HG02852 (cell line): ENCODE data around the gene ALS2.
"Not testable (repeated sequence)": the region's sequence is repeated elsewhere in the genome, so short reads cannot be mapped to it uniquely, and the experiment has no call there.

ENCODE experiments used
- ATAC-seq: cut with Tn5 transposase; IDR thresholded peaks from one replicate; pipeline ENCODE4 v1.9.1; 2021; ENCODE audit warnings: mild to moderate bottlenecking, moderate library complexity; ENCODE audit not compliant: unreplicated experiment

Gene ALS2

DNA sequence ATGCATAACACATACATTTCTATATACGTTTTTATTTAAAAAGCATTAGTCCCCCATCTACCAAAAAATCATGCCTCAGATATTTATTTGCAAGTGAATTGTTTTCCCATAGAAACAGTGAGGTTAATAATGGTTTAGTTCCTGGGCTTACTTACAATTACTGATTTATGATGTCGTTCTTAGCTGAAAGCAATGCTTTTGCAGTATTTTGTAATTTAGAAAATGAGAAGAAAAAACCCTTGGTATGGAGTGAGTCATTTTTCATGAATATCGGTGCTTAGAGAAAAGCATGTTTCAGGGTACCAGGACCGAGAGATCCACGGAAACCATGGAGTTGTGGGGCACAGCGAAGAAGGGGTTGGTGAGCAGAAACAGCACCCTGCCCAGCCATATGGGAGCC is 13.6 kb upstream of the ALS2 start:
- ATAC-seq, result no peak

DNA sequence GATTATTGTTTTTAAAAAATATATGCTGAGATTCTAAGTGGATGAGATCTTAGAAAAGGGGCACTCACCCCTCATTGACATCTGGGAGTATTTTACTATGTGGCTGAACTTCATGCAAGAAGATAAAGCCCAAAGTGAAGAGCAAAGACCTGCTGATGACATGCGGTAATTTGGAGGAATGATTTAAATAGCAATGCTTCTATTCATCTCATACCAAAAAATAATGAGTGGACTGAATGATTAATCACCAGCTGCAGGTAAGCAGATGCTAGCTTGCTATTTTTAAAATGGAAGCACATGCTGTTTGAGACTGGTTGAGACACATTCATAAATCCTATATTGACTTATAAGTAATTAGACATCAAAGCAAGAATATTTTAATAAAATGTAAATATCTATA is 12.9 kb upstream of the ALS2 start:
- no peak for ATAC-seq

DNA sequence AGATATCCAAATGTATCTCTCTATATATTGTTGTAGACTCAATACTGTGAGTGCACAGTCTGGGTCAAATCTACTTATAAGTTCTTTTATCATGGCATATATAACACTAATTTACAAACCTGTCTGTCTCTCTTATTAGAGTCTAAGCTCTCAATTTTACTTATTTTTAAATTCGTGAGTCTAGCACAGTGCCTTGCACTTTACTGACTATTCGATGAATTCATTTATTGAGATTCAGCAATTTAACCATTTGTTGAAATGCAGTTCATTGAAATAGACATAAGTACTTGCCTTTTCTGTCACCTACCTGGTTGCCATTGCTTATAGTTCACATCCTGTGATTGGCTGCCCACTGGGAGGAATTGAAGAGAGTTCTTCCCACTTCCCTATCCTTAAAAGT is 10.3 kb upstream of the ALS2 start:
- ATAC-seq, result no peak

DNA sequence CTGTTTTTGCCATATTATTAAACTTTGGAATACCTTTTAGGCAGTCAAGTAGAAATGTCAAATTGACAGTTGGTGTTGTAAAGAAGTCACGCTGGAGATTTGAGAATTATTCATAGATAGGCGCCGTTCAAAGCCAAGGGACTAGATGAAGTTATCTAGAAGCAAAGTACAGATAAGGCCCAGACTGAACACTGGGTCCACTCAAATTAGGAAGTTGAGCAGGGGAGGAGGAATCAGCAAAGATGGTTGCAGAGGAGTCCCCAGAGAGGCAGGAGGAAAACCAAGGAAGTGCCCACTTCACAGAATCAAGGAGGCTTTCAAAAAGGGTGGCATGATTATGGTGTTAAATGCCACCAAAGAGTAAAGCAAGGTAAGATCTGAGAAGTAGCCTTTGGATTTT is 9.6 kb upstream of the ALS2 start:
- no peak for ATAC-seq

DNA sequence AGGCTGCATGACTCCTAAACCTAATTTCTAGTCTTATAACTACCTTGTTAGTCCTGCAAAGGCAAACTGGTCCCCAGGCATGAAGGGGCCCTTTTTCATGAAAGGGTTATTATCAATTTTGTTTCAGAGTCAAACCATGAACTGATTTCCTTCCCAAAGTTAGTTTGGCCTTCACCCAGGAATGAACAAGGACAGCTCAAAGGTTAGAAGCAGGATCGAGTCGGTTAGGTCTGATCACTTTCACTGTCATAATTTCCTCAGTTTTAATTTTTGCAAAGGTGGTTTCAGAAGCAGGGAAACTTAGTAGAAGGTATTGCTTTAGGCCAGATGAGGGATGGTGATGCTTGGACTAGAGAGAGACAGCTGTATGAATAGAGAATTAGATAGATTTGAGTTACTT is 8.7 kb upstream of the ALS2 start:
- no peak for ATAC-seq

DNA sequence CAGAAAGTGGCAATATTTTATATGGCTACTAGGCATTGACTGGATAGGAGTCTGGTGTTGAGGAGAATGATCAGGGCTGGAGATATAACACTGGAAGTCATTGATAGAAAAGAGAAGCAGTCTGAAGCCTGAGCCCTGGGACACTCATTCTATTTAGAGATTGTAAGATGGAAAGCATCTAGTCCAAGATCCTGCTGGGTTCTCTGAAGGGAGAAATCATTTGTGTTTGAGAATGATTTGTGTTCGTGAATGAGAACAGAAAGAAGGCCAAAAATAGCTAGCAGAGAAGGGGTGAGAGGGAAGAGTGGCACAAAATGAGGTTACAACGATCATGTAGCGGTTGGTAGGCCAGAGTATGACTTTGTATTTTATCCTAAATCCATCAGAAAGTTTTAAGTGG is 7.6 kb upstream of the ALS2 start:
- no peak for ATAC-seq

DNA sequence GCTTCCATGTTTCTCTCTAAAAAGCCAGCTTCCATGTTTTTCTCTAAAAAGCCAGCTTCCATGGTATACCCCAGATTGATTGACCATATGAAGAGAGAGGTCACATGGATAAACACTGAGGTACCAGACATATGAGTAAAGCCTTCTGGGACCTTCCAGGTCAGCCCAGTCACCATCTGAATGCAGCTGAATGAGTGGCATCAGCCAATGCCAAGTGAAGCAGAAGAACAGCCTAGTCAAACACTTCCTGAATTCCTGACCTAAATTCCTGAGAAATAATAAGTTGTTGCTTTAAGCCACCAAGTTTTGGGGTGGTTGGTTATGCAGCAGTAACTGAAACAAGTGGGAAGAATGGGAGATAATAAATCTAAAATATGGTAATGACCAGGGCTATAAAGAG is 5.7 kb upstream of the ALS2 start:
- ATAC-seq, result no peak

DNA sequence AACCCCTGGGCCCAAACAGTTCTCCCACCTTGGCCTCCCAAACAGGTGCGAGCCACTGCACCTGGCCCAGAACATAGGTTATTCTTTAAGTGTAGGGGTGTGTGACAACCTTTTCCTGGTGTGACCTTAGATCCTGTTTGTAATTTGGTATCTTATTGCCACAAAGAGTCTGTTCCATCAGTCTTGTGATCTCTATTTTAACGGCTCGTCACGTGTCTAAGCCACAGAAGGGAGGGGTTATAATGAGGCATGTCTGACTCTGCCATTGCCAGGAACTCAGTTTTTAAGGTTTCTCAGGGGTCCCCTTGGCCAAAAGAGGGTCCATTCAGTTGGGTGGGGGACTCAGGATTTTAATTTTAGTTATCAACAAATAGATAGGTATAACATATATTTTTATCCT is 4.4 kb upstream of the ALS2 start:
- ATAC-seq, result no peak

DNA sequence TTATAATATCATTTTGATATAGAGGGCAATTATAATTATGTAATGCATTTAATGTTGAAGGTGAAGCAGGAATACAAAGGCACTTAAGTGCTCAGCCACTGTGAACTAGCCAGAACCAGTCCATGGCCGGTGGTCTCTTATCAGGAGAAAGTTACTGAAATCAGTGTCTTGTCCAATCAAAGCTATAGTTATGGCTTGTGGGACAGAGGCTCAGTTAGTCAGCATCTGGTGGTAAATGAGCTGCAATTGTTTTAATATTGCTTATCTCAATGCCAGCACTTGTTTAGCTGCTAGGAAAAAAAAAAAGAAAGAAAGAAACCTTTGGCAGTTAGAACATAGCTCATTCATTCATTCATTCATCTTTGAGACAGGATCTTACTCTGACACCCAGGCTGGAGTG is 3.8 kb upstream of the ALS2 start:
- no peak for ATAC-seq

DNA sequence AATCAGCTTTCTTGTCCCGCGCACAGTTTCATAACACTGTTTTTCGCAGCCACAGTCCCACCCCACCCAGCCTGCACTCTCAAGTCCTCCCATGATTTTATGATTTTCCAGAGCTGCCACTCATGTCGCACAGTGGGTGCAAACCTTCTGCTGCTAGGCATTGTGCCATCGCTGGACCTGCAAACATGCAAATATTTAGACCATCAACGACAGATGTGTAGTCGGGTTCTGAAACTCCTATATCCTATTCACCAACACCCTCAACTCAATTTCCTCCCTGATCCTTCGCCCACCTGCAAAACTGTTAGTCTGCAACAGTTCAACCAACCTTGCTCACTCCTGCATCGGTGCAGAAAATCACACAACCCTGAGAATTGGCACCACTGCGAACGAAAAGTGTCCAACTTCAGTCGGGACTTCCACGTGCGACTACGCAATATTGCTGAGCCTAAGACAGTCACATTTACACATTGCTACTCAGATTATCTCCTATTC is 871 bp upstream of the ALS2 start:
- no peak for ATAC-seq

DNA sequence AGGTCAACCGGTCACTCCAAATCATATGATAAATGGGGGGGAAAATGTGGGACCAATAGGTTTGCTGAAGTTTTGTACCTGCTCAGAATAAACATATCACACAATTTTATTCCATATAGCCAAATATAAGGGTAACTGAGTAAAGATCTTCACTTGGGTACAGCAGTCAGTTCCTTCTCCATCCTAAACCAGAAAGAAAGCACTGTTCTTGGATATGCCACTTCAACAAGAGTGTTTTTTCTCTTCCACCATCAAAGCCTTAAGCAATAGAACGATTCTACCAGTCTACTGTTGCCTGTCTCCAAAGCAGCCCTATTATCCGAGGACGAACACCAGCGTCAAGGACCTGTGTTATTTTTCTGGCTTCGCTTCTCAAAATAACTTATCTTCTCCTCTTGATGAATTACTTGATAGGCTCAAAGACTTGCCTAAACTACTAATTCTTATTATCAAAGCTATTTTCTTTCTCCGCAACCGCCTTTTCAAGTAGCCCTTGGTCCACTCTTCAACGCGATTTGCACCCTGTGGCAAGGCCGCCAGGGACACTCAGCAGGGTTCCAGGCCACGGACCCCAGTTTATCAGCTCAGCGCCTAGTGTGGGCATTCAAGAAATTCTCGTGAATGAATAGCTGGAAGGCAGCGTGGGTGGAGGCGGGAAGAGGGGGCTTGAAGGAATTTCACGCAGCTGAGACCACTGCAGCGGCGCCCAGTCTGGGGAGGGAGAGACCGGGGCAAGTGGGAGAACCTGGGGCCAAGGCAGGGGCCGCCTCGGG is 646 bp downstream of the ALS2 start:
- peak; percentile 13 for ATAC-seq

DNA sequence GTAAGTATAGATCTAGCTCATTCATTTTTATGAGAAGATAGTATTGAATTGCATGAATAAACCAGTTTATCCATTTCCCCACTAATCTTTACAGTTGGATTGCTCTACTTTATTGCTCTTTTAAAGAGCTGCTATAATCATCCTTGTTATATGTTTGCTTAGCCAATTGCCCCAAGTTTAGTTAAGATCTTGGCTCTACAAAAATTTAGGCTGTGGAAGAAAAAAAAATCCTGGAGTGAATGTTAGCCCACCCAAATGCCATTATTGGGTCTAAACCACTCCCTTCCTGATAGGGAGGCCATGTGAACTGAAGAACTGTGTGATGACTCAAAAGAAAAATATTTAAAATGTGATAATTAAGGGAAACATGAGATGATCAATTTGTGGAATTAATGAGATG is 2.9 kb downstream of the ALS2 start:
- no peak for ATAC-seq

DNA sequence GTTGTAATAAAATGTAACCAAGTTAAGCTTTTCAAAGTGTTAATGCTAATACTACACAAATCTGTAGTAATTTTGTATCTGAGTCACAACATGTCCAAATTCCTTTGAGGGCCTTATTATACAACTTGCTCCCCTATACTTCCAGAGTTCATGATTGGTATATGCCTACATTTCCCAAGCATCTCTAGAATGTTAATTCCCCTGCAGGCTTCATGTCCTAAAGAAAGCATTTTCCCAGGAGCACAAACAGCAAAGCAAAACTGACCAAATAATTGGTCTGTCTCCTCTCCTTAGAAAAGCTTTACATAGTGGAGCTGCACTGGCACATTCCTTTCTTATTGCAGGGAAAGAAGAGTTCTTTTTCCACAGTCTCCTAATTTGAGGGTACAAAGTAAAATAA is 3.7 kb downstream of the ALS2 start:
- no peak for ATAC-seq

DNA sequence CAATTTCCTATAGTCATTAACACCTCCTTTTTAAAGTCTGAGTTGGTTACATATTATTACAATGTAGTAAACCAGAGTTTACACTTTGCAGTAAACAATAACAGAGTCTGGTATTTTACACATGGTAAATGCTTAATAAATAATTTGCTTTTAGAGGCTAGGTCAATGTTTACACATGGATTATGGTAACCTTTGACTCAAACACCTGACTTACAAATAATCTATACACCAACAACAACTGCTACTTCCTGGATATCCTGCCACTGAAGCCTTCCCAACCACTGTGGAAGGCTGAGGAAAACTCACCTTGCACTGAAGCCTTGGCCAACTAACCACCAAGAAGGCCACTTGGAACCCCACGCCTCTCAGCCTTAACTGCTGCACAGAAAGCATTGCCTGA is 5.4 kb downstream of the ALS2 start:
- no peak for ATAC-seq

DNA sequence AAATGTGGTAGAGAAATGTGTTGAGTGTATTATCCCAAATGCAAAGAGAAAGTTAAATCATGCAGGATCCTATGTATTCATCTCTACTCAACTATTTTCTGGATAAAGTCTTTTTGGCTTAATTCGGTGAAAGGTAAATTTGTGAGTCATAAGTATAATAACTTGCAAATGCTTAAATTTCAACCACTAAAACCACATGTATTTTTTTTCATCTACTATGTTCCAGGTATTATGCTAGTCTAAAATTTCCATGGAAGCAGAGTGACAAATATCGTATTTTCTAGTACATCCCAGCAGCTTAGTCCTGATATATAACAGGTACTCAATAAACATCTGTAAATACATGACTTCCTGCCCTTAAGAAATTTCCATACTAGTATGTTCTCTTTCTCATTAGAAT is 6.2 kb downstream of the ALS2 start:
- no peak for ATAC-seq

DNA sequence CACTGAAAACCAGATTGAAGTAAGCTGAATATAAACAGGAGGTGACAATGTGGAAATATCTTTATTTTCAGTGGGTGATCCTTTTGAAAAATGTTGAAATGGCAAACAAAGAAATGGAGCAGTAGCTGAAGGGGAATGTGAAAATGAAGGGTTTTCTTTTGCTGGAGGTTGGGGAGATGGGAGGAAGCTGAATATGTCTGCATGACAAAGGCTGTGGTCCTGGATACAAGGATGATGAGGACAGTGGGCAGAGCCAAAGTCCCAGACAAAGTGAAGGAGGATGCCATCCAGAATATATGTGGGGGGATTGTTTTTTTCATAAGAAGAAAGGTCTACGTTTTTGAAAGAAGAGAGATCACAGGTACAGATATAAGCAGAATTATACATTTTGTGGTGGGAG is 6.7 kb downstream of the ALS2 start:
- ATAC-seq, result no peak

DNA sequence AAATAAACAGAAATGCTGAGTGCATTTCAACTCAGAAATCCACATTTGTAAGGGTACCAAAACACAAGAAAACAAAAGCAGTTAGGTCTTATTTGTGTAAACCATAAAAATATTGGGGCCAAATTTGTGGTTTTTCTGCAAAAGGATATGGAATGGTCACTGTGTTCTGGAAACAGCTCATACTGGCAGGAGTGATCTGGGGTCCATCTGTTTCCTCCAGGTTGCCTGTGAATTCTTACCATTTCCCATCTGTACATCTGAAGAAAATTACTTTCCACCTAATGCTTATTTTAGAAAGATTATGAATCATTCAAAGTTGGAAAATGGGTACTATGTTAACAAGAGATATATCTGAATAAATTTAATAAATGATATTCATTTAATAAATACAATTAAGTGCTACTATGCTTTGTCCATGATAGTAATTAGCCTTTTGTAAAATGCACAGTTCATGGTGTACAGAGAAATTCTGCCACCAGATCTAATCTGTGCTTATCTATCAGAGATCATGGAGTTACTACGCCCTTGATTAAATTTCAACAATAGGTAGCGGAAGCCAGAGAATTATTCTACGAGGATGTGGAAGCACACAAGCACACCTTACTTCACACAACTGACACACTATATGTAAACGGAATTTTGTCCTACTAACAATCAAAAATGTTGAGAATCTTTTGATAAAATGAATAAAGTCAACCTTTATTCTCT is 10.9 kb downstream of the ALS2 start:
- ATAC-seq, result no peak

DNA sequence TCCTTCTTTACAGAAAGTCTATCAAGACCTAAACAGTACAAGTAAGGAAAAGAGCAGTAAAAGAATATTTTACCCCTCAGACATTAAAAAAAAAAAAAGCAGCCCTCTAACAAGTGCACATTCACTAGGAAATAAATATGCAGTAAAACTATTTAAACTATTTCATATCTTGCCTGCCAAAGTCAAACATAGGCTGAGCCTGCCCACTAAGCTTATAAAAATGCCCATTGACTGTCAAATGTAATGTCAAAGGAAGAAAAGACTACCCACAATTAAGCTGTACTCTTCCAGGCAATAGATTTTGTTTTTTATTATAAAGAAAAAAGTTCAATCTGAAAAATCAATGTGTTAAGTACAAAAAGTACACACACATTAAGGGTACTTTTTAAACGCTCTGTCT is 11.8 kb downstream of the ALS2 start:
- no peak for ATAC-seq

DNA sequence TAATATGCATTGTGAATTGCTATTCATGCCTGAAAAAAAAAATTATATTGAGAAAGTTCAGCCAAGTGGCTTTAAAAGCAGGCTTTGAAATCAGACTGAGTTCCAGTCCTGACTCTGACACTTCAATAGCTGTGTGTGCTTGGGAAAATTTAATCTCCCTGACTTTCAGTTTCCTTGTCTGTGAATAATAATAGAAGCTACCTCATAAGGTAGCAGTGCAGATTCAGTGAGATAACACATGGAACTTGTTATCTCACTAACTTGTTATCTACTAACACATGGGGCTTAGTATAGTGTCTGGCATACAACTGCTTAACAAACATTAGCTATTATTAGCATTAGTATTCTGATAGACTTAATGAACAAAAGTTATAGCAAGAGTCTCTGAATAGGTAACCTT is 14.9 kb downstream of the ALS2 start:
- ATAC-seq, result no peak

DNA sequence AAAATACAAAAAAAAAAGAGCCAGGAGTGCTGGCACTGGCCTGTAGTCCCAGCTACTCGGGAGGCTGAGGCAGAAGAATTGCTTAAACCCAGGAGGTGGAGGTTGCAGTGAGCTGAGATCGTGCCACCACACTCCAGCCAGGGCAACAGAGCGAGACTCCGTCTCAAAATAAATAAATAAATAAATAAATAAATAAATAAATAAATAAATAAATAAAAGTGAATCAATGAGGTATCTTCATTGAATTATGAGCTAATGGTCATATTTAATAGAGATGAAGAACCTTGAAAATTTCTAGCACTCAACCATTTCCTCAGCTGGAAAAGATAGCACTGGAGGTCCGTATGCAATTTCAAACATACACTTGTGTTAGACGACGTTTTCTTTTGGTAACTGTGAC is 16.3 kb downstream of the ALS2 start:
- ATAC-seq, result not testable (repeated sequence)

DNA sequence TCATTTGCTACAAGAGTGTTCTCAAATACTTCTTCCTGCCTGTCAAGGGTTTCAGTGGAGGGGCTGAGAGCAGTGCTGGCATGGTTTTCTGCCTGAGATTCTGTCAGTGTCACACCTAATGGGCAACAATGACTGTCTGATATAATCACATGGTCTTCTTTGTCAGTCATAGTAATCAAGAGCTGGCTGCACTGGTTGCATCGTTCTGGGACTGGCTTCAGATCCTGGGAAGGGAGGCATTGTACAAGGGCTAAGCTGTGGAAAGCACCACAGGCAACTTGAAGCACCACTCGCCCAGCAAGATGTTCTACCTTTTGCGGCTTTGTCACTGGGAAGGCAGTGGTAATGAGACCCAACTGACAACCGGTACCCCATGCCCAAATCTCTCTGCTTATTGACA is 19.6 kb downstream of the ALS2 start:
- no peak for ATAC-seq

DNA sequence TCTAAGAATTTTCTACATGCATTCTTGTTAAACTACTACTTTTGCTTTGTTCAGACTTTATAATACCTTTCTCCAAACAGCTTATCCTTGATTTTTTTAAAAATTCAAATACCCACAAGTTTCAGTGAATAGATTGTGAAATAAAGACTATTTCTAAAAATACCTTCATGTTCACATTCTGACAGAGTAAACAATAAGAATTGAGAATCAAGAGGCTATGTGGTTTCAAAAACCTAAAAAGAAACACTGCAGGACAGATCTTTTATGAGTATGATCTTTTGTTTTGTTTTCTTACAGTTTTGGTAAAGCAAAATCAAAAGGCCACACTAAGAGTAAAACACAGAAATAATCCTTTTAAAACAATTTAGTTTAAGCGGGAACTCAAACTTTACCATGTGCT is 21.2 kb downstream of the ALS2 start:
- ATAC-seq, result no peak

DNA sequence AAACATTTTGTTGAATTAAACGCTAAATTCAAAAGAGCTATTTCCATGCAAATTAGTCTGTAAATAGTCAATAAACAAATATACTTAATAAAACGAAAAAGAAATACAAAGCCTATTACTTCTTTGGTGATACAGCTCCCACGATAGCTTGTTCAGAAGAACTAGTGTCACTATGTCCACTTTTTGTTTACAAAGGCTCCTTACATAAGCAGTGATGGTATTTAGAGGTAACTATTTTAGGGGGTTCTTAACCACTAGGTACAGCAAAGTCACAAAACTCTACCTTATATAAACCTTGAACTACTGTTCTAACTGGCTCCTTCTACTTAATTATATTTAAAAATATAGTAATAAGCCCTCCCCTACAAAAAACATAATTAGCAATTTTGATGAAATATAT is 21.9 kb downstream of the ALS2 start:
- no peak for ATAC-seq
